HG03521 (cell line): ENCODE data around the gene GPR143.

Experiments used
- ATAC-seq: cut with Tn5 transposase; IDR thresholded peaks from one replicate; pipeline ENCODE4 v1.9.1; 2021; ENCODE audit warnings: mild to moderate bottlenecking, moderate library complexity; ENCODE audit not compliant: unreplicated experiment

GPR143 gene

GRCh38 chrX:9708923-9709553, 56.6 kb downstream of the GPR143 start:
- ATAC-seq = peak; percentile 70

GRCh38 chrX:9708086-9708485, 57.6 kb downstream of the GPR143 start:
- no peak for ATAC-seq

- no peak for ATAC-seq
Observed at GRCh38 chrX:9707306-9708033, 58.2 kb downstream of the GPR143 start.

- no peak for ATAC-seq
Observed at GRCh38 chrX:9706421-9706820, 59.2 kb downstream of the GPR143 start.

GRCh38 chrX:9704876-9705465, 60.7 kb downstream of the GPR143 start:
- ATAC-seq = no peak

GRCh38 chrX:9703406-9703805, 62.2 kb downstream of the GPR143 start:
- ATAC-seq = no peak

GRCh38 chrX:9701790-9702189, 63.9 kb downstream of the GPR143 start:
- ATAC-seq = no peak

GRCh38 chrX:9700555-9700954, 65.1 kb downstream of the GPR143 start:
- no peak for ATAC-seq

GRCh38 chrX:9698576-9698975, 67.1 kb downstream of the GPR143 start:
- no peak for ATAC-seq

GRCh38 chrX:9693307-9694001, 72.2 kb downstream of the GPR143 start:
- no peak for ATAC-seq

- ATAC-seq = no peak
Observed at GRCh38 chrX:9690046-9690445, 75.6 kb downstream of the GPR143 start.

GRCh38 chrX:9688833-9689232, 76.8 kb downstream of the GPR143 start:
- no peak for ATAC-seq

- ATAC-seq = no peak
Observed at GRCh38 chrX:9687899-9688298, 77.7 kb downstream of the GPR143 start.

- ATAC-seq = no peak
Observed at GRCh38 chrX:9683350-9683749, 82.3 kb downstream of the GPR143 start.

- ATAC-seq = no peak
Observed at GRCh38 chrX:9682861-9683260, 82.8 kb downstream of the GPR143 start.

- no peak for ATAC-seq
Observed at GRCh38 chrX:9682456-9682855, 83.2 kb downstream of the GPR143 start.

- no peak for ATAC-seq
Observed at GRCh38 chrX:9681422-9681821, 84.2 kb downstream of the GPR143 start.

- no peak for ATAC-seq
Observed at GRCh38 chrX:9681011-9681410, 84.6 kb downstream of the GPR143 start.

GRCh38 chrX:9678215-9678965, 87.3 kb downstream of the GPR143 start:
- ATAC-seq = no peak

GRCh38 chrX:9677098-9677739, 88.4 kb downstream of the GPR143 start:
- ATAC-seq = peak; percentile 97

GRCh38 chrX:9676738-9677097, 88.9 kb downstream of the GPR143 start:
- ATAC-seq = no peak
